ENCODE data around the gene TH. TPM values are rescaled to one million over a fixed set of nuclear protein-coding genes. Genes with fewer than 3 reads are reported as not detected.

Gene TH
- total RNA-seq, 1 experiment from 2014 or later = not detected

DNA sequence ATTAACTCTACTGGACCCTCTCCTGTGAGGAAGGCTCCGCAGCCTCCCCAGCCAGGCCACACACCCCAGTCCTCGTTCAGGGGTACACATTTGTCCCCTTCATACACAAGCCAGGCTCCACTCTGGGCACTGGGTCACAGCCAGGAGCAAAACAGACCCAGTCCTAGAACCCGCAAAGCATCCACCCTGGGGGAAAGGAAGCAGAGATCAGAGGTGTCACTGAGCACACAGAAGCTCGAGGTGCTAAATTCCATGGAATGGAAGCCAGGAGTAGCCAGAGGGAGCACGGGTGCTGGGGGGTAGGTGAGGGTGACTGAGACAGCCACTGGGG lies 43.6 kb upstream of the TH start:
- H3K4me3 ChIP-seq (ENCODE audit: low read depth in 2 of 2, low read length in 2 of 2) = no peak overlapping the region
- no peaks in the 10 kb centered on the region for H3K9me3 ChIP-seq (ENCODE audit: control insufficient read depth, insufficient read depth, low read depth, low read length)
- TF ChIP-seq SIN3A (IDR thresholded peaks at IDR 0.05; ENCODE audit: borderline replicate concordance, insufficient read depth, low read depth, low read length) (no peak), POLR2AphosphoS5 (IDR thresholded peaks at IDR 0.05; ENCODE audit: low read depth, low read length) (no peak), TCF7L2 (IDR thresholded peaks at IDR 0.05; ENCODE audit: low read depth, low read length) (no peak)
- TF ChIP-seq, protein P1, sequence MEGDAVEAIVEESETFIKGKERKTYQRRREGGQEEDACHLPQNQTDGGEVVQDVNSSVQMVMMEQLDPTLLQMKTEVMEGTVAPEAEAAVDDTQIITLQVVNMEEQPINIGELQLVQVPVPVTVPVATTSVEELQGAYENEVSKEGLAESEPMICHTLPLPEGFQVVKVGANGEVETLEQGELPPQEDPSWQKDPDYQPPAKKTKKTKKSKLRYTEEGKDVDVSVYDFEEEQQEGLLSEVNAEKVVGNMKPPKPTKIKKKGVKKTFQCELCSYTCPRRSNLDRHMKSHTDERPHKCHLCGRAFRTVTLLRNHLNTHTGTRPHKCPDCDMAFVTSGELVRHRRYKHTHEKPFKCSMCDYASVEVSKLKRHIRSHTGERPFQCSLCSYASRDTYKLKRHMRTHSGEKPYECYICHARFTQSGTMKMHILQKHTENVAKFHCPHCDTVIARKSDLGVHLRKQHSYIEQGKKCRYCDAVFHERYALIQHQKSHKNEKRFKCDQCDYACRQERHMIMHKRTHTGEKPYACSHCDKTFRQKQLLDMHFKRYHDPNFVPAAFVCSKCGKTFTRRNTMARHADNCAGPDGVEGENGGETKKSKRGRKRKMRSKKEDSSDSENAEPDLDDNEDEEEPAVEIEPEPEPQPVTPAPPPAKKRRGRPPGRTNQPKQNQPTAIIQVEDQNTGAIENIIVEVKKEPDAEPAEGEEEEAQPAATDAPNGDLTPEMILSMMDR (IDR thresholded peaks at IDR 0.05) = no peak
- TF ChIP-seq, protein P2, sequence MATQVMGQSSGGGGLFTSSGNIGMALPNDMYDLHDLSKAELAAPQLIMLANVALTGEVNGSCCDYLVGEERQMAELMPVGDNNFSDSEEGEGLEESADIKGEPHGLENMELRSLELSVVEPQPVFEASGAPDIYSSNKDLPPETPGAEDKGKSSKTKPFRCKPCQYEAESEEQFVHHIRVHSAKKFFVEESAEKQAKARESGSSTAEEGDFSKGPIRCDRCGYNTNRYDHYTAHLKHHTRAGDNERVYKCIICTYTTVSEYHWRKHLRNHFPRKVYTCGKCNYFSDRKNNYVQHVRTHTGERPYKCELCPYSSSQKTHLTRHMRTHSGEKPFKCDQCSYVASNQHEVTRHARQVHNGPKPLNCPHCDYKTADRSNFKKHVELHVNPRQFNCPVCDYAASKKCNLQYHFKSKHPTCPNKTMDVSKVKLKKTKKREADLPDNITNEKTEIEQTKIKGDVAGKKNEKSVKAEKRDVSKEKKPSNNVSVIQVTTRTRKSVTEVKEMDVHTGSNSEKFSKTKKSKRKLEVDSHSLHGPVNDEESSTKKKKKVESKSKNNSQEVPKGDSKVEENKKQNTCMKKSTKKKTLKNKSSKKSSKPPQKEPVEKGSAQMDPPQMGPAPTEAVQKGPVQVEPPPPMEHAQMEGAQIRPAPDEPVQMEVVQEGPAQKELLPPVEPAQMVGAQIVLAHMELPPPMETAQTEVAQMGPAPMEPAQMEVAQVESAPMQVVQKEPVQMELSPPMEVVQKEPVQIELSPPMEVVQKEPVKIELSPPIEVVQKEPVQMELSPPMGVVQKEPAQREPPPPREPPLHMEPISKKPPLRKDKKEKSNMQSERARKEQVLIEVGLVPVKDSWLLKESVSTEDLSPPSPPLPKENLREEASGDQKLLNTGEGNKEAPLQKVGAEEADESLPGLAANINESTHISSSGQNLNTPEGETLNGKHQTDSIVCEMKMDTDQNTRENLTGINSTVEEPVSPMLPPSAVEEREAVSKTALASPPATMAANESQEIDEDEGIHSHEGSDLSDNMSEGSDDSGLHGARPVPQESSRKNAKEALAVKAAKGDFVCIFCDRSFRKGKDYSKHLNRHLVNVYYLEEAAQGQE (IDR thresholded peaks at IDR 0.05; ENCODE audit: insufficient read depth in 1 of 2, low read depth in 2 of 2, low read length in 1 of 2) = no peak
- no peak for DNase-seq (ENCODE audit: low read depth, low spot score)
- BruUV-seq (replicated peaks) = no TSS peak
- H3K27me3 ChIP-seq (ENCODE audit: control insufficient read depth, insufficient read depth, low read length) = no peaks in the 10 kb centered on the region; the same call in 1 of the 2 replicates
- H3K4me1 ChIP-seq (ENCODE audit: control insufficient read depth, insufficient read depth, low read length) = no peaks in the 10 kb centered on the region
- no peak overlapping the region for H3K27ac ChIP-seq (ENCODE audit: low read length)
- ChIA-PET POLR2A (no interaction called here), CTCF (interaction anchor here (0.7 kb wide), 1 partner anchor 44 kb away, joined by 10 read pairs; no protein-coding TSS in a partner anchor)
- in situ Hi-C loops (cut with HindIII; ENCODE audit: low pct_unique_long_range_greater_than_20kb, low sequenced_read_pairs) = no loop called here
- intact Hi-C loops (cut with micrococcal nuclease; ENCODE audit: unreplicated experiment) = no loop called here
- no peaks in the 10 kb centered on the region for H3K36me3 ChIP-seq (ENCODE audit: control insufficient read depth, insufficient read depth, low read length)
- no peak for ATAC-seq

DNA sequence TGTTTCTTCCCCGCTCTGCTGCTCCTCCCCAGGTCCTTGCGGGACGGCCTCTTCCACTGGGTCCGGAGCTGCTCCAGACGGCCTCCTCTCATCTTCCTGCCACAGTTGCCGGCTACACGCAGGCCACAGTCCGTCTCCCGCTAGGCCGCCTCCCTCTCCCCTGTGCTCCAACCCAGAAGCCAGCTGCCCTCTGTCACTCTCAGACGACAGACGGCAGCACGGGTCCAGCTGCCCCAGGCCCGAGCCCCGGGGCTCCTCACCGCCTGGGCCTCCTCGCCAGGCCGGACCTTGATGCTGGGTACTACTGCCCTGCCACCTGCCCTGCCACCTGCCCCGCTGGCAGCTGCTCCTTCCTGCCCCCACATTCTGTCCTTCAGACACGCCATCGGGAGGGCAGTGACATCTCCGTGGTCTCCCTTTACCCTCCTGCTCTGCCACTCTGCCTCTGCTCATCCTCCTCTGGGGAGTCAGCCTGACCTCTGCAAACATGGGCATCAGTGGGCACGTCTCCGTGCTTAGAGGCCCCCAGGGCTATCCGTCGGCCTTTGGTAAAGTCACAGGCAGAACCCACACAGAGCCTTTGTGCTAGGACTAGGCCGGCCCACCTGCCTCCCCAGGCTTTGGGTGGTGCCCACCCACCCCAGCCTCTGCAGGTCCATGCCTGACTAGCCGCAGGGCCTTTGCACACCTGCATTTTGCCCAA lies 43.1 kb upstream of the TH start:
- DNase-seq (ENCODE audit: low read depth, low spot score) (no peak), ATAC-seq (no peak)
- H3K4me1 ChIP-seq (ENCODE audit: control insufficient read depth, insufficient read depth, low read length) = no peaks in the 10 kb centered on the region
- ChIA-PET POLR2A (no interaction called here), CTCF (interaction anchor here (0.7 kb wide), 1 partner anchor 44 kb away, joined by 10 read pairs; no protein-coding TSS in a partner anchor)
- no peak overlapping the region for H3K27ac ChIP-seq (ENCODE audit: low read length)
- H3K27me3 ChIP-seq (ENCODE audit: control insufficient read depth, insufficient read depth, low read length) = no peaks in the 10 kb centered on the region; the same call in 1 of the 2 replicates
- in situ Hi-C loops (cut with HindIII; ENCODE audit: low pct_unique_long_range_greater_than_20kb, low sequenced_read_pairs) = no loop called here
- no peaks in the 10 kb centered on the region for H3K36me3 ChIP-seq (ENCODE audit: control insufficient read depth, insufficient read depth, low read length)
- H3K9me3 ChIP-seq (ENCODE audit: control insufficient read depth, insufficient read depth, low read depth, low read length) = no peaks in the 10 kb centered on the region
- TF ChIP-seq TCF7L2 (IDR thresholded peaks at IDR 0.05; ENCODE audit: low read depth, low read length) (no peak), SIN3A (IDR thresholded peaks at IDR 0.05; ENCODE audit: borderline replicate concordance, insufficient read depth, low read depth, low read length) (no peak), POLR2AphosphoS5 (IDR thresholded peaks at IDR 0.05; ENCODE audit: low read depth, low read length) (no peak)
- TF ChIP-seq, protein P1 (IDR thresholded peaks at IDR 0.05) = no peak
- TF ChIP-seq, protein P2 (IDR thresholded peaks at IDR 0.05; ENCODE audit: insufficient read depth in 1 of 2, low read depth in 2 of 2, low read length in 1 of 2) = no peak
- intact Hi-C loops (cut with micrococcal nuclease; ENCODE audit: unreplicated experiment) = no loop called here
- no peak overlapping the region for H3K4me3 ChIP-seq (ENCODE audit: low read depth in 2 of 2, low read length in 2 of 2)
- BruUV-seq (replicated peaks) = no TSS peak

All from Panc1 (cell line).